ENCODE results near the gene GCGR. TPM values are rescaled to one million over a fixed set of nuclear protein-coding genes. Genes with fewer than 3 reads are reported as not detected.

The GCGR gene
- total and polyA plus RNA-seq, 2 of the 13 experiments (the other 11 are each of a cell fraction or from before 2014, with no cell fraction given): 0.04 to 0.13 TPM

GRCh38 chr17:81860756-81861568 lies 57.0 kb downstream of the GCGR start (continued):
- TF ChIP-seq, protein P1, sequence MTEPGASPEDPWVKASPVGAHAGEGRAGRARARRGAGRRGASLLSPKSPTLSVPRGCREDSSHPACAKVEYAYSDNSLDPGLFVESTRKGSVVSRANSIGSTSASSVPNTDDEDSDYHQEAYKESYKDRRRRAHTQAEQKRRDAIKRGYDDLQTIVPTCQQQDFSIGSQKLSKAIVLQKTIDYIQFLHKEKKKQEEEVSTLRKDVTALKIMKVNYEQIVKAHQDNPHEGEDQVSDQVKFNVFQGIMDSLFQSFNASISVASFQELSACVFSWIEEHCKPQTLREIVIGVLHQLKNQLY (CRISPR knock-in tag; IDR thresholded peaks at IDR 0.05): peak; percentile 68
- TF ChIP-seq SNAPC4 (CRISPR knock-in tag; IDR thresholded peaks at IDR 0.05): peak; percentile 93
- TF ChIP-seq, protein P2, sequence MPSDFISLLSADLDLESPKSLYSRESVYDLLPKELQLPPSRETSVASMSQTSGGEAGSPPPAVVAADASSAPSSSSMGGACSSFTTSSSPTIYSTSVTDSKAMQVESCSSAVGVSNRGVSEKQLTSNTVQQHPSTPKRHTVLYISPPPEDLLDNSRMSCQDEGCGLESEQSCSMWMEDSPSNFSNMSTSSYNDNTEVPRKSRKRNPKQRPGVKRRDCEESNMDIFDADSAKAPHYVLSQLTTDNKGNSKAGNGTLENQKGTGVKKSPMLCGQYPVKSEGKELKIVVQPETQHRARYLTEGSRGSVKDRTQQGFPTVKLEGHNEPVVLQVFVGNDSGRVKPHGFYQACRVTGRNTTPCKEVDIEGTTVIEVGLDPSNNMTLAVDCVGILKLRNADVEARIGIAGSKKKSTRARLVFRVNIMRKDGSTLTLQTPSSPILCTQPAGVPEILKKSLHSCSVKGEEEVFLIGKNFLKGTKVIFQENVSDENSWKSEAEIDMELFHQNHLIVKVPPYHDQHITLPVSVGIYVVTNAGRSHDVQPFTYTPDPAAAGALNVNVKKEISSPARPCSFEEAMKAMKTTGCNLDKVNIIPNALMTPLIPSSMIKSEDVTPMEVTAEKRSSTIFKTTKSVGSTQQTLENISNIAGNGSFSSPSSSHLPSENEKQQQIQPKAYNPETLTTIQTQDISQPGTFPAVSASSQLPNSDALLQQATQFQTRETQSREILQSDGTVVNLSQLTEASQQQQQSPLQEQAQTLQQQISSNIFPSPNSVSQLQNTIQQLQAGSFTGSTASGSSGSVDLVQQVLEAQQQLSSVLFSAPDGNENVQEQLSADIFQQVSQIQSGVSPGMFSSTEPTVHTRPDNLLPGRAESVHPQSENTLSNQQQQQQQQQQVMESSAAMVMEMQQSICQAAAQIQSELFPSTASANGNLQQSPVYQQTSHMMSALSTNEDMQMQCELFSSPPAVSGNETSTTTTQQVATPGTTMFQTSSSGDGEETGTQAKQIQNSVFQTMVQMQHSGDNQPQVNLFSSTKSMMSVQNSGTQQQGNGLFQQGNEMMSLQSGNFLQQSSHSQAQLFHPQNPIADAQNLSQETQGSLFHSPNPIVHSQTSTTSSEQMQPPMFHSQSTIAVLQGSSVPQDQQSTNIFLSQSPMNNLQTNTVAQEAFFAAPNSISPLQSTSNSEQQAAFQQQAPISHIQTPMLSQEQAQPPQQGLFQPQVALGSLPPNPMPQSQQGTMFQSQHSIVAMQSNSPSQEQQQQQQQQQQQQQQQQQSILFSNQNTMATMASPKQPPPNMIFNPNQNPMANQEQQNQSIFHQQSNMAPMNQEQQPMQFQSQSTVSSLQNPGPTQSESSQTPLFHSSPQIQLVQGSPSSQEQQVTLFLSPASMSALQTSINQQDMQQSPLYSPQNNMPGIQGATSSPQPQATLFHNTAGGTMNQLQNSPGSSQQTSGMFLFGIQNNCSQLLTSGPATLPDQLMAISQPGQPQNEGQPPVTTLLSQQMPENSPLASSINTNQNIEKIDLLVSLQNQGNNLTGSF (CRISPR knock-in tag; IDR thresholded peaks at IDR 0.05): 0 out of 2 replicates have a peak, but pooled peaks have one; percentile 45
- TF ChIP-seq CBX5 (CRISPR knock-in tag; IDR thresholded peaks at IDR 0.05; ENCODE audit: borderline replicate concordance): peak; percentile 86; the same call in 1 of the 2 replicates
- peak; percentile 51; the same call in 1 of the 2 replicates for TF ChIP-seq ATF6 (CRISPR knock-in tag; conservative IDR thresholded peaks at IDR 0.05)
- 0 out of 2 replicates have a peak, but pooled peaks have one; percentile 21 for TF ChIP-seq ZNF572 (CRISPR knock-in tag; IDR thresholded peaks at IDR 0.05)
- peak; percentile 77; the same call in 1 of the 2 replicates for TF ChIP-seq ZNF766 (CRISPR knock-in tag; IDR thresholded peaks at IDR 0.05; ENCODE audit: borderline replicate concordance)
- TF ChIP-seq NR2C2 (CRISPR knock-in tag; IDR thresholded peaks at IDR 0.05; ENCODE audit: borderline replicate concordance): peak; percentile 92
- no peak for TF ChIP-seq IKZF1 (IDR thresholded peaks at IDR 0.05)
- TF ChIP-seq PRPF4 (IDR thresholded peaks at IDR 0.05; ENCODE audit: low read depth, low read length, poor library complexity, severe bottlenecking): no peak
- TF ChIP-seq, protein P3, sequence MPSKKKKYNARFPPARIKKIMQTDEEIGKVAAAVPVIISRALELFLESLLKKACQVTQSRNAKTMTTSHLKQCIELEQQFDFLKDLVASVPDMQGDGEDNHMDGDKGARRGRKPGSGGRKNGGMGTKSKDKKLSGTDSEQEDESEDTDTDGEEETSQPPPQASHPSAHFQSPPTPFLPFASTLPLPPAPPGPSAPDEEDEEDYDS (CRISPR knock-in tag; IDR thresholded peaks at IDR 0.05): peak; percentile 90
- no peak; the same call in 1 of the 2 replicates for TF ChIP-seq ZNF652 (CRISPR knock-in tag; IDR thresholded peaks at IDR 0.05; ENCODE audit: borderline replicate concordance, low read depth)
- TF ChIP-seq ZSCAN9 (CRISPR knock-in tag; IDR thresholded peaks at IDR 0.05; ENCODE audit: borderline replicate concordance): peak; percentile 81; the same call in 1 of the 2 replicates
- TF ChIP-seq GPN1 (CRISPR knock-in tag; IDR thresholded peaks at IDR 0.05; ENCODE audit: borderline replicate concordance): peak; percentile 87; the same call in 1 of the 2 replicates

All from HepG2 (cell line).